Transverse colon (tissue), 4 donors: Measurements from ENCODE around the gene COX8A.

Source experiments
- EP300 ChIP-seq: sonication (generic); formaldehyde crosslinking; IDR thresholded peaks from one replicate; pipeline ENCODE4 v1.6.1; 2017; ENCODE audit warnings: antibody characterized with exemption, low read depth
- POLR2A ChIP-seq: fragments of 450-650 bp; IDR thresholded peaks from one replicate; pipeline ENCODE4 v1.6.1; 2016; ENCODE audit warnings: antibody characterized with exemption, mild to moderate bottlenecking, moderate library complexity
- POLR2AphosphoS5 ChIP-seq, 3 donors: sonication (generic); formaldehyde crosslinking; IDR thresholded peaks; one replicate each; pipeline ENCODE4 v1.6.1; 2016; ENCODE audit warnings: antibody characterized with exemption in 3 of 3
- TF ChIP-seq, protein P1 (sequence below), 5 experiments: fragments of 200-600 bp in 3 of 5; fragments of 450-650 bp in 2 of 5; sonication (generic) in 3 of 5; IDR thresholded peaks; 1 replicate in 2 of 5; 2 replicates in 3 of 5; pipeline ENCODE4 v1.5.1; 2016 to 2017; ENCODE audit warnings: antibody characterized with exemption in 5 of 5, inconsistent platforms in 3 of 5, mild to moderate bottlenecking in 2 of 5, moderate library complexity in 1 of 5

GRCh38 chr11:64004590-64004984 lies 30.2 kb downstream of the COX8A start:
- TF ChIP-seq, protein P1, sequence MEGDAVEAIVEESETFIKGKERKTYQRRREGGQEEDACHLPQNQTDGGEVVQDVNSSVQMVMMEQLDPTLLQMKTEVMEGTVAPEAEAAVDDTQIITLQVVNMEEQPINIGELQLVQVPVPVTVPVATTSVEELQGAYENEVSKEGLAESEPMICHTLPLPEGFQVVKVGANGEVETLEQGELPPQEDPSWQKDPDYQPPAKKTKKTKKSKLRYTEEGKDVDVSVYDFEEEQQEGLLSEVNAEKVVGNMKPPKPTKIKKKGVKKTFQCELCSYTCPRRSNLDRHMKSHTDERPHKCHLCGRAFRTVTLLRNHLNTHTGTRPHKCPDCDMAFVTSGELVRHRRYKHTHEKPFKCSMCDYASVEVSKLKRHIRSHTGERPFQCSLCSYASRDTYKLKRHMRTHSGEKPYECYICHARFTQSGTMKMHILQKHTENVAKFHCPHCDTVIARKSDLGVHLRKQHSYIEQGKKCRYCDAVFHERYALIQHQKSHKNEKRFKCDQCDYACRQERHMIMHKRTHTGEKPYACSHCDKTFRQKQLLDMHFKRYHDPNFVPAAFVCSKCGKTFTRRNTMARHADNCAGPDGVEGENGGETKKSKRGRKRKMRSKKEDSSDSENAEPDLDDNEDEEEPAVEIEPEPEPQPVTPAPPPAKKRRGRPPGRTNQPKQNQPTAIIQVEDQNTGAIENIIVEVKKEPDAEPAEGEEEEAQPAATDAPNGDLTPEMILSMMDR (IDR thresholded peaks at IDR 0.05): no peak
- no peak for TF ChIP-seq POLR2AphosphoS5 (IDR thresholded peaks at IDR 0.05)
- no peak for TF ChIP-seq EP300
- no peak for TF ChIP-seq POLR2A
